NT2/D1 (cell line): ENCODE results near the gene ATP12A.

Source experiments
- SUZ12 ChIP-seq: IDR thresholded peaks from 2 replicates; pipeline ENCODE4 v1.6.1; 2011; ENCODE audit not compliant: insufficient read length, insufficient read depth; ENCODE audit errors: extremely low read depth
- YY1 ChIP-seq: IDR thresholded peaks from 2 replicates; pipeline ENCODE4 v1.6.1; 2011; ENCODE audit not compliant: insufficient read length, insufficient read depth
- ZNF274 ChIP-seq: IDR thresholded peaks from 2 replicates; pipeline ENCODE4 v1.6.1; 2011; ENCODE audit warnings: mild to moderate bottlenecking, low read depth, low read length

GRCh38 chr13:24698686-24699085, 18.5 kb downstream of the ATP12A start:
- TF ChIP-seq YY1 (no peak), SUZ12 (no peak), ZNF274 (no peak)
